Activated T-cell treated with anti-CD3 and anti-CD28 coated beads for 1 hour (primary cell): ENCODE results near the gene ANTXR1.
"Not testable (repeated sequence)": the region's sequence is repeated elsewhere in the genome, so short reads cannot be mapped to it uniquely, and the experiment has no call there.

Source experiments
- DNase-seq: peaks from one replicate; pipeline ENCODE4 v3.0.0-alpha.2; 2020; ENCODE audit warnings: low read depth

Gene ANTXR1

DNA sequence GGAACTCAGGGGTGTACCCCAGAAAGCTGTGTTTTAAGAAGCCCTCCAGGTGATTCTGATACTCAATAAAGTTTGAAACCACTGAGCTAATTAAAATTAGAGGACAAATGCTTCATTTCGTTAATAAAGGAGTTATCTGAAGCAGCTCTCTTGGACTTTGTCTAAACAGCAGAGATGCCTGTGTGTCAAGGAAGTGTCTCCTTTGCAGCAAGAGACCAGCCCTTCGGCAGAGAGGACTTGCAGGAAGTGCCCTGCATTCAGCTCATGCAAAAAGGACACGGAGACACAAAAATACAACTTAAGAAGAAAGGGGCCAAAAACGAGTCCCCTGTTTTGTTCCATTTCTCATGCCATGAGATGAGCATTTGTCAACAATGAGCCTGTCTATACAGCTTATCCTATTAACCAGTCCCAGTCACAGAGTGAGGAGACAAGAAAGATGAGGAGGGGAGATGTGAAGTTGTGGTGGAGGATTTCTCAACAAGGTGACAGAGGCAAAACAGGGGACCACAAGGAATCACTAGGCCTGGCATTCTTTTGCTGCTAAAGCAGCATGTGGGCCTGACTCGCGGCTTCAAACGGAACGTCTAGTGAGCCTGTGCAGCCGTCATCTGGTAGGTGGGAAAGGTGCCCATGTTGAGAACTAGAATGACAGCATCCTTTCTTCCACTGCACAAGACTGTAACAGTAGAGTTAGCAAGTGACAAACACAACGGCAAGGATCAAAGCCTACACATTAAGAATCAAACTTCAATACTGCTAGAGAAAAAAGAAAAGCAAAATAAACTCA lies 152.3 kb downstream of the ANTXR1 start:
- DNase-seq: no peak

DNA sequence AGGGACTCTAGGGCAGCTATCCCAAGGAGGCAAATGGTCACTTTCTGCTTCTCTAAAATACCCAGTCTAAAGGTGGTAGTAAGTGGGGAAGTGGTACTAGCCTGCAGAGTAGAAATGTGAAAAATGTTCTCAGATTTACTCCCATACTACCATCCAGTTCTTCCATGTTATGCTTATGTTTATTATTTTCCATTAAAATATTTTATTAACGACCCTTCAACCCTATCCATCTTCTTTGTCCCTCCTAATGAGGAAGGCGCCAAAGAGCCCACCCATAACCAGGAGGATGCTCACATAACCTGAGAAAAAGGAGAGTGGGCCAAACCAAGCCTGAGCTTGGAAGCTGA lies 153.5 kb downstream of the ANTXR1 start:
- no peak for DNase-seq

DNA sequence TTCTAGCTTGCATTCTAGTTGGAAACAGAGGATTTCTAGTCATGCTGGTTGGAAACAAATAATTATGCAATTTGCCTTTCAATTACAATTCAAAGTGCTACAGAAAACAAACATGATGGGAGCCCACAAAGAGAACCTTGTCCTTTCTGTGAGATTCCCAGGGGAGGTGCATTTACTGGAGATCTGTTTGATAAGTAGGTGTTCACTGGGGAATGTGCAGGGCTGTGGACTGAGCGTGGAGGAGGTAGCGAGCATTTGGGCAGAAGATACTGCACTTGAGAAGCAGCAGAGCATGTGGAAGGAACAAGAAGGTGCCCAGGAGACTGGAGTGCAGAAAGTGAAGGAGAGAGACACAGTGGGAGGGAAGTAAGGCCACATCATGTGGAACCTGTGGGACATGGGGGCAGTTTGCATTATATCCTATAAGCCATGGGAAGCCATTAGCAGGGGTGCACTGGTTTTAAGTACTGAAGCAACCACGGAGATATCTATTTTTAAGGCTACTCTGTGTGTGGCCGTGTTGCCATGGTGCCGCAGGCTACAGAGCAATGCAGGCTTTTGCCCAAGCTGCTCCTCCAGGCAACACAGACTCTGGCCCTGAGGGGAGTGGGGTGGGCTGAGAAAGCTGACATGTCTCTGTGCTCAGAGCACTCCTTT lies 154.0 kb downstream of the ANTXR1 start:
- no peak for DNase-seq

DNA sequence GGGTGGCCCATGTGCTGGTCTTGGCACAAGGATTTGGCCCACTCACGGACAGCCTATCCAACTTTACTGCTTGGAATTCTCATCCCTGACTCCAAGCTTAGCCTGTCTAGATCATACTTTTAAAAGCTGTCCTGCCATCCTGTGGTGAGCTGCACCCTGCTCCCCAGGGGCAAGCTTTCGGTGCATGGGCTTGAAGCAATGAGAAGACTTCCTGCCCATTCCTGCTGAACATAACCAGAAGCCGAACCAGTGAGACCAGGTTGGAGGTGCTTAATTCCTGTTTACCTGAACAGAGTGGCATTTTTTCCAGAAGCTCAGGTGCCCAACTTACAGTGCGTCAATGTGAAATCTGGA lies 154.5 kb downstream of the ANTXR1 start:
- no peak for DNase-seq

DNA sequence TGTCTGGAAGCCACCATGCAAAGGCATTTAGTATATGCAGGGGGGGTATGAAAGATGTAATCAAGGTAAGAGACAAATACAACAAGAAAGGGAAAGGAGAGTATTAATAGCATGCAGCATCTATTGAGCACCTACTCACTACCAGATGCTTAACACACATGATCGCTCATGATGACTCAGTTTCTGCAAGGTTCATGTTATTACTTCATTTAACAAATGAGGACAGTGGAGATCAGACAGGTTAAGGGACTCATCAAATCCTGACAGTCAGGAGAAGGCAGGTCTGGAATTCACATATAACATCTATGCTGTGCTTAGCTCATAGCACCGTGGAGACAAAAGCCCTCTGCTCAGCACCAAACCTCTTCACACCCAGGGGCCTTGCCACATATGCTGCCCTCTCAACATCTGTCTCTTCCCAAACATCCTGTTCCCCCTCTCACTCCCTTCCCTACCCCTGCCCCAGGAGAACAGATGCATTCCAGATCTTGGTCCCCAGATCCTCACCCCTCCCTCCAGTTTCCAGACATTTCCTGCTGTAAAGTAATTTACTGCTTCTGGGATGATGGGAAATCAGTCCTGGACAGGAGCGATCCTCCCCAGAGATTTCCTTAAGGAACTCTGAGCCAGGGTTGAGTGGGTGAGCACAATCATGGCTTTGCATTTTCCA lies 155.3 kb downstream of the ANTXR1 start:
- no peak for DNase-seq

DNA sequence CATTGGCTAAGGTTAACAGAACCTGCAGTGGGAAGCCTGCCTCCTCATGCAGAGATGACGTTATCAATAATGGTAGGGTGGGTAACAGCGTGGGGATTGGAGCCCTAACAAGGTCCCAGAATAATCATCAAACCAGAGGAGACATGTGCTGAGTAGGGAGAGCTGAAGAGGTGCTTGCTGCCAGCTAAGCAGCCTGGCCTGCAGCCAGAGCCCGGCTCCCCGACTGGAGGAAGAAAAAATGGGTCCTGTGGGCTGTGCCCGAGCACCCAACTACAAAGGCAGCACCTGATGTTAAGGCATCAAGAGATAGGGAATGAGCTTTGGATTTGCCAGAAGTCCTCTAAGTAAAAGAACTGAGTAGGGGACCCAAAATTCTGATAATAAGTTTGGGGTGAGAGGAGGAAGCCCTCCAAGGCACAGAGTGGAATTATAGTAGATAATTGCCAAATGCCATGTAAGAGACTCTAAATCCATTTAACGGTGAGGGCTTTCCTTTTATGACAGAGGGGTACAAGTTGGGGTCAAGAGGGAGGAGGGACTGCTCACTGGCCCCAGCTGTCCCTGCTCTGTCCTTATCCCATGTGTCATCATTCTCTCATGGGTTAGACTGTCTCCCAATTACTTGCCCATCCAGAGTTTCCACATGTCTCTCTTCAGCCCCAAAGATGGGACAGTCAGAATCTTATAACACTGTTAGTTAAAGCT lies 156.1 kb downstream of the ANTXR1 start:
- no peak for DNase-seq

DNA sequence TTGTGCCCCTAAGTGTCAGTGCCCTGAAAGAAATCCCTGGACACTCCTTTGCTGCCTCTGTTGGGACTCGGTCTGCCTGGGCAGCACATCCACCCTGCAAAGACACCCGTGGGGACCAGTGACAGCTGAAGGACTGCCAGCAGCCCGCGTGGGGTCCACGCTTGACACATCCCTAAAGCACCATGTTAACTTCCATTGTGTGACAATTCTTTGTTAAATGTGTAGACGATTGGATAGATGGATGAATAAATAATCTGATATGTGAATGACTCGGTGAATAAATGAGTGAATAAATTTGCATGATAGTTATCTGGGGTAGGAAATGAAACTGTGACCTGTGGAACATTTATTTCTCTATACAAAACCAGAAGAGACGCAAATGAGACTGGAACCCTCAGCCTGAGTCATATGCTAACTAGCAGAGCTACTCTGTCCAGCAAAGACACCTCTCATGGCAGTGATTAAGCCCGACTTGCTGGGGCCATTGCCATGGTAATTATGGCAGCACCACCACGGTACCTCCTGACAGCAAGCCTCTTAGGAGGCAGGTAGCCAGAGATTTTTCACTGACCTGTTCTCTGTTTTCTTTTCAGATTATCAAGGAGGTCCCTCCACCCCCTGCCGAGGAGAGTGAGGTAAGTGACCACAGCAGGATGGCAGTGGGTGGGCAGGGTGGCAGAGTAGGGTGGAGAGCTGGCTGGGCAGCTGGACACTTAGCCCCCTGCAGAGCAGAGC lies 156.8 kb downstream of the ANTXR1 start:
- no peak for DNase-seq

DNA sequence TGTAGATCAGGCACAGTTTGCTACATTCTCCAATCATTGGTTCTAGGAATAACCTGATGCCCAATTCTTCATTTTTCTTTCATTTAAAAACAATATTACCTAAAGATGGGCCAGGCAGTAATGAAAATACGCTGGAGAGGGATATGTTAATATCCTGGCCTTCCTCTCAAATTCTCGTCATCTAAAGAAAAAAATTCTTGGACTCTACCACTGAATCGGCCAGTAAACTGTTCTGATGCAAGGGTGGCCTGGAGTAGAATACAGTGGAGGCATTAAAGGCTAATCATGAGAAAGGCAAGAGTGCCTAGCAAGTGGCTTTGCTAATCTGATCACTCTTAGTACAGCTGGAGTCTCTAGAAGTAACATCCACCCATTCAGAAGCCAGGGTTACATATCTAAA lies 157.7 kb downstream of the ANTXR1 start:
- no peak for DNase-seq

DNA sequence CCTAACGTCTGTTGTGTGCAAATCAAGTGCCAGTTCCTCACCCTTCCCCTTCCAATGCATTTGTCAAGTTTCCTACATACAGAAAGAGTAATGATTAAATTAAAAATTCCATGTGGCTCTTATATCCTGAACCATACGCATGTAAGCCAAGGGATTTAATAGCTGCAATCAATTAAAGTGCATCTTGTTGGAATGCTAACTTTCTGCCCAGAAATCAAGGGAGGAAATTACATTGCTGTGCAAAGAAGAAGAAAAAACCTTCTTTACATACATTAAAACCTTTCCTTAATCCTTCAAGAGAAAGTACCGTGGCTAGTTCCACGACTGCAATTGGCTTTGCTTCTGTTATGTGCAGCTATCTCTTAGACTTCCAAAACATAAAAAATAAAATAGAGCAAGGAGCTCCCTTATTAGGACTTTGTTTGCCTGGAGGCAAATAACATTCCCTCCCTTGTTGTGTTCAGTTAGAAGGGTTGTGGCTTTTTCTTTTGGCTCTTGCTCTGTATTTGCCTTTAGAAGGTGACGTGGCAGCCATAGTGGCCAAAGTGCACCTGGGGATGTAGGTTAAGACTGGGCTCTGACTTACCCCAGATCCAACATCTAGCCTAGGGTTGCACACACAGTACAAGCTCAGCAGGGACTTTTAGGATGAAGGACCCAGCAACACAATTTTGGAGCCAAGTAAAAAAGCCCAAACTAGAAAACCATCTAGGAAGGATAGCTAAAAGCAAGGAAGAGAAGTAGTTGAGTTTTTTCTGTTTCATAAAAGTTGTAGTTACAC lies 158.3 kb downstream of the ANTXR1 start:
- no peak for DNase-seq

DNA sequence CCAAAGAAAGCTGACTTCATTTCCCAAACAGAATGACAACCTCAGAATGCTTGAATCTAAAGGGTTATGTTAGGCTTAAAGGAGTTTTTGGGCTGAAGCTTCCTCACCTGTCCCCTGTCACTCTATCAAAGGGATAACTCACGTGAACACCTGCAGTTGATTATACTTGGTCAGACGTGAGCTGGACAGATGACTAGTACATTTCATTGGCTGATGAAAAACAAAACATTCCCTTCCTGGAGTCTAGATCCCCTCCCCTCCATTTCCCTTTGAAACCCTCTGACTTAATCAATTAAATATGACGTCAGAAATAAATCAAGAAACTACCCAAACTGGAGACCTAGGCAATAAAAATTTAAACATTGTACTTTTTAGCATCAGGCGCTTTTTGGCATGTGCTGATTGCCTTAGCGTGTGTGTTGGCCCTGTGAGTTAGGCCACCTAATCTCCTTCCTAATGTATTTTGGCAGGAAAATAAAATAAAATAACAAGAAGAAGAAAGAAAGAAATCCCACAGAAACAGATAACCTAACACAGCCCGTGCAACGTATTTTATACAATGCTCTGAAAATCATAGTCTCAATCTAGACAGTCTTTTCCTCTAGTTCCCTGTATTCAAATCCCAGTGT lies 159.0 kb downstream of the ANTXR1 start:
- no peak for DNase-seq

DNA sequence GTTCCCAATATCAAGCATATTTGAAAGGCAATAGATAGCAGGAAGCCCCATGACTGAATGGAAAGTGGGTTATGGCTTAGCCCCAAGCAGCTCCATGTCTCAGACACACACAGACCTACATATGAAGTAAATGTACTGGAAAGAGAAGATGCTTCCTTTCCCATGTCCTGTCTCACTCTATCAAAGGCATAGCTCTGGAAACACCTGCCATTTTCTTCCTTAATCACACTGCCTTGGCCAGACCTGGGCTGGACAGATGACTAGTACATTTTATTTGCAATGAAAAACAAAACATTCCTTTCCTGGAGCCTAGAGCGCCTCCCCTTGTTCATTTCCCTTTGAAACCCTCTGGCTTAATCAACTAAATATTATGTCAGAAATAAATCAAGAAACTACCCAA lies 160.7 kb downstream of the ANTXR1 start:
- DNase-seq: no peak

DNA sequence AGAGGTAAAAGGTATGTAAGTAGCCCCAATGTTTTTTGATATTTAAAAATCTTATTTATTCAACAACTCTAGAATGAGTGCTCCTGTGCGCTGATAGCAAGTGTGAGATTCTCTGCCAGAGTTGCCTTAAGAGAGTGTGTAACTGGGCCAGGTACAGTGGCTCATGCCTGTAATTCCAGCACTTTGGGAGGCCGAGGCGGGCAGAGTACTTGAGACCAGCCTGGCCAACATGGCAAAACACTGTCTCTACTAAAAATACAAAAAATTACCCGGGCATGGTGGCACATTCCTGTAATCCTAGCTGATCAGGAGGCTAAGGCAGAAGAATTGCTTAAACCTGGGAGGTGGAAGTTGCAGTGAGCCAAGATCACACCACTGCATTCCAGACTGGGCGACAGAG lies 161.2 kb downstream of the ANTXR1 start:
- not testable (repeated sequence) for DNase-seq

DNA sequence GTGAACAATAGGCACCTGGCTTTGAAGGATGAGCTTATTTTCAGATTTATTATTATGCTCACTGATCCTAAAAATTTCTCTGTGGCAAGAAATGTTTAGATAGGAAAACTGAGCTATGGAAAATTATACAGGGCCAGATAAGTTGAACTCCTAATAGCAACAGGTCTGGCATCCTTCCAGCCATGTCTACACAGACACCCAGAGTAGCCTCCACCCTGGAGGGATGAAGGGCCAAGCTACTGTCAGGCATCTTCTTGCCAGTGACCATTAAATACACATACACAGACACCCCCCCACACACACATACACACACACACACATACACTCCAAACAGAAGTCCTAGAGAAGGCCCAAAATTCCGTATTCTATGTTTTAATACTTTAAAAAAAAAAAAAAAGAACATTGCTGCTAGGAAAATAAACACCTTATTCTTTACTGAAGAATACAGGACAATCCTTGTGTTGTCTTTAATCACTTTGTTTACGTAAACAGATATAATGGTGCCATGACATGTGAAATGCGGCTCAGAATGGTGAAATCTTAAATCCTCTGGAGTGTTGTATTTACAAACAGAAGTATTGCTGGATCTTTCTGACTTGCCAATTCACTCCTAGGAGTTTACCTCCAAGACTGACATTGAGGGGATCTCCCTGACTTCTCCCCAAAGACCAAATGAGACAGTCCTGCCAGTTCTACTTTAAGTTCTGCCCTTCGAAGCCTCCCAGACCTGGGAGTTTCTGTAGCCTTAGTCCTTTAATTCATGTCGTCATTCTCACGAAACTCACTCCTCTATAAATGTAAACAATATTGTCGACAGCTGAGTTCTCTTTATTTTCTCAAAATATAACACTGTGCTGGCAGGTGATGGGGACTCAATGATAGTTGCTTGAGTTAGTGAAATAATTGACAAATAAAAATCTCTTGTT lies 163.1 kb downstream of the ANTXR1 start:
- DNase-seq: no peak

DNA sequence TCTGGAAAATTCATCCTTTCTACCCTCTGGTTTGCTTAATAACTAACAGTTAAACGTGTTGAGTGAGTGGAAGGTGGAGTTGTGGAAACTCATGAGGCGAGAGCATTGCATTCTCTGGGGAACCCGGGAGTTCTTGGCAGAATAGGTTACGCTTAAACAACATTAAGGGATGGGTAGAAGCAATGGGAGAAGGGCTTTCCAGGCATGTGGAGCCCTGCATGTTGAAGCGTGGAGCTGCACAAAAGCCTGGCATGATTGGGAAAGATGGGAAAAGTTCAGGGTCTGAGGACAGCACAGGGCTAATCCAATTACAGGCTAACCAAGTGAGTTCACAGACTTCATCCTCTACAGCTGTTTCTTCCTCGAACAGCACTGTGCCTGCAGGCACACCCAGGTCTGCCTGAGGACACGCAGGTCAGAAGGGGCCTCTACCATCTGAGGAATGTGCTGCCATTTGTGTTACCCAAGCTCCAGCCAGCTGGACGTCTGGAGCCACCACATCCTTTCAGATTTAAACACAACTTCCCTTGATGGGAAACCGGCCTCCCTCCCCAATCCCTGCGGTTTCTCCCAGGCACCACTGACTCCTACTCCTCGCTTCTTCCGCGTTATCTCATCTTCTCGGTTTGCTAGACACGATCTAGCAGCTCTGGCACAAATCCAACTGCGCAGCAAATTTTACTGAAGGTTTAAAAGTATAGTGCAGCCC lies 164.2 kb downstream of the ANTXR1 start:
- DNase-seq: no peak

DNA sequence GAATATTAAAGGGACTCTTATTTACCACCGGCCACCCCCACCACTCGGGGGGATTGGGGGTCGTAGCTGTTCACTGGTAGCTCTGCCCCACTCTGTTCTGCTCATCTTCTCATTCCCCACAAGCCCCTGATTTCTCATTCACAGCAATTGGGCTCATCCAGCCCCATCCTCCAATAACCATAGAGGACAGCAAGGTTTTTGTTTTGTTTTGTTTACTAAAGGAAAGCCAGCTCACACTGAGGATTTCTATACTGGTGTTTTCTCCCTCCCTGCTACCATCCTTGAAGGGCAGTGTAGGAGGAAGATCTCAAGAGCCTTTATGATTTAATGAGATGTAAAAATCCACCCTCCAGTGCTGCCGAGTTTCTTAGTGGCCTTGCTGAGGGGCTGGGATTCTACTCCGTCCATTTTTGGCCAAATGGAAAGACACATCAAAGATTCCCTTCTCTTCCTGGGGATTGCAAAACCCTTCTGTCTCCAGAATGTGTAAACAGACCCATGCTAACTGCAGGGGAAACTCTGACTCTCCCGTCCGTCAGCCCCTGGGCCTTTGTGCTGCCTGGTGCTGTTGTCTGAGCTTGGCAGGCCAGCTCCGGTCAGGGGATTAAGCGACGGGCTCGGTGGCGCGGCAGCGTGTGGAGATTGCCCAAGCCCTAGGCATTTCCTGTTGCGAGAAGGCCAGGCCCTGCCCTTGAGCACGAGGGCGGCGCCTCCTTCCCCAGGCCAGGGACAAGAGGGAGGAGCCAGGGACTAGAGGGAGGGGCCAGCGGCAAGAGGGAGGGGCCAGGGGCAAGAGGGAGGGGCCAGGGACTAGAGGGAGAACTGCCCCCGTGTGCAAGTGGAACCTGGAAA lies 165.0 kb downstream of the ANTXR1 start:
- DNase-seq: no peak

DNA sequence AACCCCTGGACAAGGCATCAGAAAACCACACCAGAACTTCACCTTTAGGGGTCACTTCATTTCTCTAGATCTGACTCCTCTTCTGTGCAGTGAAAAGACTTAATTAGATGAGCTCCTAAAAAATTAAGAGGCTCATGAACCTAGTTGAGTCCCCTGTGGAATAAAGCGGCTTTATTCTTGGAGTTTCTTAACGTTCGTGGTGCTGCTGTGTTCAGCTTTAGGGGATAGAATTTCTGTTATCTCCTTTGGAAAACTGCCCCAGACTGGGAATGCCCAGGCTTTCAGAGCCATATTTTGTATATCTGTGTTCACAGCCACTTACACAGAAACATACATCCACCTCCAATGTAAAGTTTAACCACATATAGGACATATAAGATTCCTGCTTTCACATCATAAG lies 165.8 kb downstream of the ANTXR1 start:
- DNase-seq: no peak

DNA sequence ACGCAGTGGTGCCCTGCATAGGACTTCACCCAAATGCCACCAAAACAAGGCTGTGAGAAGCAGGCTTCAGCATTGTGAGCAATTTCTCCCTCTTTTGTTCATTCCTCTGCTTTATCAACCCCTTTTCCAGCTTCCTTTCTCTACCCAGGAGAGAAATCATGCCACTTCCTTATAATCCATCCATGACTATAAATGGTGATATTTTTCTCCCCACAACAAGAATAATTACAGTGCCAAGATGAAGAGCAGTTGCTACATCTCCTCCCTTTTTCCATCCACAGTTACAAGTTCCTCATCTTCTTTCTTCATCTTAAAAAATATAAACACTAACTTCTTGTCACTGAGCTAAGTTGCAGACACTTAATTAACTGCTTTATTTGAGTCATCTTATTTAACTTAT lies 167.2 kb downstream of the ANTXR1 start:
- no peak for DNase-seq

DNA sequence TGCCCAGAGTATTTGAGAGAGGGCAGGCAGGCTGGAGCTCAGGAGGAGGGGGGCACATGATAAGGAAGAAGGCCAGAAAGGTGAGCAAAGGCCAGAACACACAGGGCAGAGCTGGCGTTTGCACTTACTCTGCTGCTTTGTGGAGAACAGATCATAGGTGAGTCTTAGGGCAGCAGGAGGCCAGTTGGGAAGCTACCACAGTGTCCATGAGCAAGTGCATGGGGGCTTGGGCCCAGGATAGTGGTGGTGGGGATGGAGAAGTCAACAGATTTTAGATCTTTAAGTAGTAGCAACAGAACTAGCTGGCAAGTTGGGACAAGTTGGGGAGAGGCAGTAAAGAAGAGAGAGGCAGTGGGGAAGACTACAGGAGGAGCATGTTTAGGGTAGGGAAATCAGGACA lies 168.0 kb downstream of the ANTXR1 start:
- no peak for DNase-seq
